OCI-LY7 (cell line): Measurements from ENCODE around the gene RPS6KA5. TPM values are rescaled to one million over a fixed set of nuclear protein-coding genes. Genes with fewer than 3 reads are reported as not detected.

Experiments used
- BruUV-seq: library from RNA; stranded (reverse); fragments of 400-500 nt; replicated peaks from 2 replicates; lab custom pipeline; 2021; lab: Mats Ljungman, UMichigan
- CTCF ChIA-PET: fragments of 300-600 bp; sonication (Branson Sonifier 250); formaldehyde crosslinking; loops from one replicate; lab custom pipeline; 2022; ENCODE audit warnings: antibody characterized with exemption; ENCODE audit not compliant: unreplicated experiment; lab: Charles Lee
- POLR2A ChIA-PET: fragments of 300-600 bp; sonication (Branson Sonifier 250); formaldehyde crosslinking; loops from one replicate; lab custom pipeline; 2022; ENCODE audit warnings: antibody characterized with exemption; lab: Charles Lee
- DNase-seq: peaks from one replicate; pipeline ENCODE4 v3.0.0-alpha.2; 2015; ENCODE audit warnings: low spot score
- H2AFZ ChIP-seq: fragments of 200-600 bp; sonication (generic), shearing (Covaris generic); 2 replicates; pipeline ENCODE4 v1.6.1; 2014; ENCODE audit warnings: mild to moderate bottlenecking, antibody characterized with exemption, low read length, moderate library complexity
- H3K27ac ChIP-seq: fragments of 200-600 bp; sonication (generic); 2 replicates; pipeline ENCODE4 v1.5.1; 2014; ENCODE audit warnings: mixed run types, low read depth, mild to moderate bottlenecking, moderate library complexity, low read length, inconsistent platforms; ENCODE audit not compliant: poor library complexity, severe bottlenecking
- H3K36me3 ChIP-seq: fragments of 200-600 bp; sonication (generic); 2 replicates; pipeline ENCODE4 v1.6.1; 2014; ENCODE audit warnings: mild to moderate bottlenecking, antibody characterized with exemption, low read length, moderate library complexity, mixed read lengths; ENCODE audit not compliant: insufficient read depth
- H3K4me1 ChIP-seq: fragments of 200-600 bp; sonication (generic); 2 replicates; pipeline ENCODE4 v1.5.1; 2014; ENCODE audit warnings: mild to moderate bottlenecking, low read length; ENCODE audit not compliant: insufficient read depth, poor library complexity, severe bottlenecking
- H3K4me2 ChIP-seq: fragments of 200-600 bp; sonication (generic); 2 replicates; pipeline ENCODE4 v1.6.1; 2014; ENCODE audit warnings: mild to moderate bottlenecking, low read length
- H3K4me3 ChIP-seq: fragments of 200-600 bp; sonication (generic); 2 replicates; pipeline ENCODE4 v1.5.1; 2014; ENCODE audit warnings: mild to moderate bottlenecking, low read depth, low read length; ENCODE audit not compliant: poor library complexity, severe bottlenecking
- H3K79me2 ChIP-seq: fragments of 200-600 bp; sonication (generic); 2 replicates; pipeline ENCODE4 v1.6.1; 2016; ENCODE audit warnings: low read depth, mild to moderate bottlenecking, low read length, moderate library complexity, mixed read lengths; ENCODE audit not compliant: insufficient read depth
- H3K9me2 ChIP-seq: fragments of 200-600 bp; sonication (generic); 2 replicates; pipeline ENCODE4 v1.6.1; 2016; ENCODE audit warnings: mild to moderate bottlenecking, low read length, mixed read lengths; ENCODE audit not compliant: insufficient read depth
- H3K9me3 ChIP-seq: fragments of 200-600 bp; sonication (generic); 2 replicates; pipeline ENCODE4 v1.6.1; 2014; ENCODE audit warnings: mild to moderate bottlenecking, mixed run types, low read length, mixed read lengths
- H4K20me1 ChIP-seq: fragments of 200-600 bp; sonication (generic); 2 replicates; pipeline ENCODE4 v1.6.1; 2014; ENCODE audit warnings: mild to moderate bottlenecking, antibody characterized with exemption, low read length, moderate library complexity, mixed read lengths; ENCODE audit not compliant: insufficient read depth
- CTCF ChIP-seq: fragments of 200-600 bp; sonication (generic); conservative IDR thresholded peaks from 2 replicates; pipeline ENCODE4 v1.5.1; 2014; ENCODE audit warnings: mild to moderate bottlenecking, antibody characterized with exemption, low read length, moderate library complexity, mixed read lengths
- EZH2phosphoT487 ChIP-seq: fragments of 200-600 bp; sonication (generic); IDR thresholded peaks from 2 replicates; pipeline ENCODE4 v1.6.1; 2018; ENCODE audit warnings: low read depth, borderline replicate concordance, mild to moderate bottlenecking, mixed run types, antibody characterized with exemption, low read length, moderate library complexity, mixed read lengths
- intact Hi-C: fragments of 100-400 bp; cut with micrococcal nuclease; formaldehyde crosslinking; loops from one replicate; pipeline ENCODE4 v1.10.0; 2022; ENCODE audit not compliant: unreplicated experiment
- total RNA-seq, 2 experiments: library from RNA; depleted of rRNA in 1 of 2; stranded (reverse); fragments of >200 nt in 1 of 2; shearing (Covaris generic) in 1 of 2; gene quantifications; 2 replicates each; pipeline ENCODE4 v1.2.3, GENCODE V29; 2014 to 2022

The RPS6KA5 gene
- total RNA-seq, 2 experiments from 2014 or later, result 9.6 to 12.7 TPM

DNA sequence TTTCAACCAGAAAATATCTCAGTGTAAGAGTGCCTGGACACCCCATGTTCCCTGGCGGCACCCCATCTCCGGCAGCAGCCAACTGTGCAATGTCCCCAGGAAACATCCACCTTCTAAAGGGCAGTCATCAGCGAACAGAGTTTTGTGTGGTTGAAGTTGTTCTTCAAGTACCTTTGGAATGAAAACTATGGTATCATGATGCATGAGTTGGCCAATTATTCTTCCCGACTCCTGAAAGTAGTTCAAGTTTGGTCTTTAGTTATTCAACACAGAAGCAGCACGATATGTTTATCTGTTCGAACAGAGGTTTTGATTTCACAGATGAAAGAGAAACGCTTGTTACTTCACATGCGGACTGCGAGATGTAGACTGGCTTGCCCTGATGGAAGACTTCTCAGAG lies 223.1 kb downstream of the RPS6KA5 start:
- Histone ChIP-seq H3K4me1 (no peaks in the 10 kb centered on the region), H3K9me2 (no peaks in the 10 kb centered on the region), H3K4me3 (no peak overlapping the region), H3K27ac (no peak overlapping the region), H2AFZ (no peak overlapping the region), H3K9me3 (no peaks in the 10 kb centered on the region), H4K20me1 (no peaks in the 10 kb centered on the region), H3K79me2 (no peaks in the 10 kb centered on the region), H3K36me3 (no peaks in the 10 kb centered on the region), H3K4me2 (no peak overlapping the region)
- BruUV-seq, result no TSS peak
- no peak for TF ChIP-seq CTCF
- no peak for TF ChIP-seq EZH2phosphoT487
- no peak for DNase-seq
- CTCF ChIA-PET, result no interaction called here
- intact Hi-C loops, result no loop called here
- POLR2A ChIA-PET, result no interaction called here

DNA sequence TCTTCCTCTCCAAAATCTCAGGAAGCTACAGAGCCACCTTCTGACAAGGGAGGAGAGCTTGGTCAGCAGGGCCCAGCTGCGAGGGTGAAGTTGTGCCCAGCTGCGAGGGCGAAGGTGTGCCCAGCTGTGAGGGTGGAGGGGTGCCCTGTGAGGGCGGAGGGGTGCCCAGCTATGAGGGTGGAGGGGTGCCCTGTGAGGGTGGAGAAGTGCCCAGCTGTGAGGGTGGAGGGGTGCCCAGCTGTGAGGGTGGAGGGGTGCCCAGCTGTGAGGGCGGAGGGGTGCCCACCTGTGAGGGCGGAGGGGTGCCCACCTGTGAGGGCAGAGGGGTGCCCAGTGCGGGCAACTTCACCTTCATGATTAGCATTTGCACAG lies 223.8 kb downstream of the RPS6KA5 start:
- no TSS peak for BruUV-seq
- Histone ChIP-seq H2AFZ (no peak overlapping the region), H3K4me1 (no peaks in the 10 kb centered on the region), H3K4me3 (no peak overlapping the region), H4K20me1 (no peaks in the 10 kb centered on the region), H3K36me3 (no peaks in the 10 kb centered on the region), H3K4me2 (no peak overlapping the region), H3K9me3 (no peaks in the 10 kb centered on the region), H3K27ac (no peak overlapping the region), H3K9me2 (no peaks in the 10 kb centered on the region), H3K79me2 (no peaks in the 10 kb centered on the region)
- POLR2A ChIA-PET, result no interaction called here
- DNase-seq, result no peak
- TF ChIP-seq CTCF, result no peak
- TF ChIP-seq EZH2phosphoT487, result no peak
- CTCF ChIA-PET, result no interaction called here
- intact Hi-C loops, result no loop called here

GRCh38 chr14:90831821-90832220 lies 228.6 kb downstream of the RPS6KA5 start:
- Histone ChIP-seq H3K9me3 (no peaks in the 10 kb centered on the region), H3K4me3 (no peak overlapping the region), H3K36me3 (no peaks in the 10 kb centered on the region), H3K4me2 (no peak overlapping the region), H3K4me1 (no peaks in the 10 kb centered on the region), H4K20me1 (no peaks in the 10 kb centered on the region), H2AFZ (no peak overlapping the region), H3K27ac (no peak overlapping the region), H3K79me2 (no peaks in the 10 kb centered on the region), H3K9me2 (no peaks in the 10 kb centered on the region)
- intact Hi-C loops, result no loop called here
- ChIA-PET POLR2A (no interaction called here), CTCF (no interaction called here)
- no peak for TF ChIP-seq EZH2phosphoT487
- no peak for TF ChIP-seq CTCF
- DNase-seq, result no peak
- no TSS peak for BruUV-seq
